HEK293 (cell line): ENCODE data around the gene PKP2.

Experiments used
- CTCF ChIA-PET: fragments of 350-600 bp; formaldehyde crosslinking; extraction: SDS; loops from one replicate; lab custom pipeline; 2021; ENCODE audit warnings: antibody characterized with exemption; lab: Yijun Ruan, JAX
- POLR2A ChIA-PET: fragments of 300-600 bp; formaldehyde crosslinking; extraction: SDS; loops from one replicate; lab custom pipeline; 2020; ENCODE audit warnings: antibody characterized with exemption, inconsistent platforms; lab: Yijun Ruan, JAX
- H3K27ac ChIP-seq: fragments of 200-500 bp; sonication (Bioruptor generic); 2 replicates; pipeline ENCODE4 v1.5.1; 2014; ENCODE audit warnings: low read depth, low read length, control low read depth, inconsistent platforms; ENCODE audit errors: extremely low read depth
- H3K36me3 ChIP-seq, 2 experiments: fragments of 200-500 bp in 1 of 2; sonication (Bioruptor generic) in 1 of 2; 1 replicate in 1 of 2; 2 replicates in 1 of 2; pipeline ENCODE4 v1.5.1; 2014 to 2017; ENCODE audit warnings: inconsistent platforms in 2 of 2, low read length in 2 of 2; ENCODE audit not compliant: control insufficient read depth in 2 of 2, insufficient read depth in 1 of 2
- H3K4me1 ChIP-seq: fragments of 200-500 bp; sonication (Bioruptor generic); 2 replicates; pipeline ENCODE4 v1.5.1; 2014; ENCODE audit warnings: mild to moderate bottlenecking, low read length, inconsistent platforms; ENCODE audit not compliant: control insufficient read depth, insufficient read depth
- H3K4me3 ChIP-seq: 2 replicates; pipeline ENCODE4 v1.5.1; 2011; ENCODE audit warnings: low read depth, mild to moderate bottlenecking, control low read depth, low read length, moderate library complexity
- H3K9me3 ChIP-seq: fragments of 200-500 bp; sonication (Bioruptor generic); 2 replicates; pipeline ENCODE4 v1.5.1; 2014; ENCODE audit warnings: low read depth, low read length, inconsistent platforms; ENCODE audit not compliant: control insufficient read depth, insufficient read depth
- KLF10 ChIP-seq: fragments of 450-650 bp; IDR thresholded peaks from 2 replicates; pipeline ENCODE4 v1.5.1; 2018; ENCODE audit warnings: missing biosample characterization, mild to moderate bottlenecking, missing genetic modification characterization
- KLF8 ChIP-seq: fragments of 450-650 bp; formaldehyde crosslinking; IDR thresholded peaks from 2 replicates; pipeline ENCODE4 v1.5.1; 2016; ENCODE audit warnings: missing biosample characterization, missing genetic modification characterization
- KLF9 ChIP-seq: fragments of 450-650 bp; formaldehyde crosslinking; IDR thresholded peaks from 2 replicates; pipeline ENCODE4 v1.5.1; 2016; ENCODE audit warnings: missing biosample characterization, missing genetic modification characterization, low read depth
- OVOL3 ChIP-seq: fragments of 450-650 bp; formaldehyde crosslinking; IDR thresholded peaks from 2 replicates; pipeline ENCODE4 v1.5.1; 2016; ENCODE audit warnings: missing biosample characterization, missing genetic modification characterization
- SCRT1 ChIP-seq: fragments of 450-650 bp; formaldehyde crosslinking; IDR thresholded peaks from 2 replicates; pipeline ENCODE4 v1.5.1; 2016; ENCODE audit warnings: missing biosample characterization, missing genetic modification characterization, borderline replicate concordance
- SP2 ChIP-seq: fragments of 450-650 bp; formaldehyde crosslinking; IDR thresholded peaks from 2 replicates; pipeline ENCODE4 v1.5.1; 2016; ENCODE audit warnings: missing biosample characterization, missing genetic modification characterization
- ZFHX2 ChIP-seq: fragments of 450-650 bp; formaldehyde crosslinking; conservative IDR thresholded peaks from 2 replicates; pipeline ENCODE4 v1.5.1; 2016; ENCODE audit warnings: missing biosample characterization, missing genetic modification characterization
- ZNF2 ChIP-seq: fragments of 450-650 bp; formaldehyde crosslinking; IDR thresholded peaks from 2 replicates; pipeline ENCODE4 v1.5.1; 2016; ENCODE audit warnings: missing biosample characterization, missing genetic modification characterization
- ZNF426 ChIP-seq: fragments of 450-650 bp; formaldehyde crosslinking; IDR thresholded peaks from 2 replicates; pipeline ENCODE4 v1.5.1; 2017; ENCODE audit warnings: missing biosample characterization, missing genetic modification characterization, mild to moderate bottlenecking, inconsistent platforms, moderate library complexity
- ZNF473 ChIP-seq: fragments of 450-650 bp; formaldehyde crosslinking; IDR thresholded peaks from 2 replicates; pipeline ENCODE4 v1.5.1; 2017; ENCODE audit warnings: missing biosample characterization, missing genetic modification characterization
- ZNF501 ChIP-seq: fragments of 450-650 bp; formaldehyde crosslinking; IDR thresholded peaks from 2 replicates; pipeline ENCODE4 v1.5.1; 2016; ENCODE audit warnings: missing biosample characterization, missing genetic modification characterization
- ZNF558 ChIP-seq: fragments of 450-650 bp; formaldehyde crosslinking; IDR thresholded peaks from 2 replicates; pipeline ENCODE4 v1.5.1; 2016; ENCODE audit warnings: missing biosample characterization, missing genetic modification characterization
- ZNF561 ChIP-seq: fragments of 450-650 bp; IDR thresholded peaks from 2 replicates; pipeline ENCODE4 v1.5.1; 2018; ENCODE audit warnings: missing biosample characterization, missing genetic modification characterization, borderline replicate concordance
- ZSCAN16 ChIP-seq: fragments of 450-650 bp; formaldehyde crosslinking; IDR thresholded peaks from 2 replicates; pipeline ENCODE4 v1.5.1; 2016; ENCODE audit warnings: missing biosample characterization, missing genetic modification characterization
- TF ChIP-seq, protein P1 (sequence below): fragments of 450-650 bp; formaldehyde crosslinking; IDR thresholded peaks from 2 replicates; pipeline ENCODE4 v1.5.1; 2016; ENCODE audit warnings: missing biosample characterization, missing genetic modification characterization
- TF ChIP-seq, protein P2 (sequence below): fragments of 450-650 bp; formaldehyde crosslinking; IDR thresholded peaks from 2 replicates; pipeline ENCODE4 v1.5.1; 2017; ENCODE audit warnings: missing biosample characterization, missing genetic modification characterization
- TF ChIP-seq, protein P3 (sequence below): fragments of 450-650 bp; formaldehyde crosslinking; IDR thresholded peaks from 2 replicates; pipeline ENCODE4 v1.5.1; 2016; ENCODE audit warnings: missing biosample characterization, missing genetic modification characterization, borderline replicate concordance
- TF ChIP-seq, protein P4 (sequence below): fragments of 450-650 bp; formaldehyde crosslinking; IDR thresholded peaks from 2 replicates; pipeline ENCODE4 v1.5.1; 2017; ENCODE audit warnings: missing biosample characterization, missing genetic modification characterization
- TF ChIP-seq, protein P5 (sequence below): fragments of 450-650 bp; IDR thresholded peaks from 2 replicates; pipeline ENCODE4 v1.5.1; 2018; ENCODE audit warnings: missing biosample characterization, mild to moderate bottlenecking, missing genetic modification characterization
- TF ChIP-seq, protein P6 (sequence below): fragments of 450-650 bp; formaldehyde crosslinking; IDR thresholded peaks from 2 replicates; pipeline ENCODE4 v1.5.1; 2016; ENCODE audit warnings: missing biosample characterization, missing genetic modification characterization
- TF ChIP-seq, protein P7 (sequence below): fragments of 450-650 bp; formaldehyde crosslinking; optimal IDR thresholded peaks from 2 replicates; pipeline ENCODE3; 2016; ENCODE audit warnings: missing biosample characterization, mild to moderate bottlenecking, missing genetic modification characterization

The PKP2 gene

DNA sequence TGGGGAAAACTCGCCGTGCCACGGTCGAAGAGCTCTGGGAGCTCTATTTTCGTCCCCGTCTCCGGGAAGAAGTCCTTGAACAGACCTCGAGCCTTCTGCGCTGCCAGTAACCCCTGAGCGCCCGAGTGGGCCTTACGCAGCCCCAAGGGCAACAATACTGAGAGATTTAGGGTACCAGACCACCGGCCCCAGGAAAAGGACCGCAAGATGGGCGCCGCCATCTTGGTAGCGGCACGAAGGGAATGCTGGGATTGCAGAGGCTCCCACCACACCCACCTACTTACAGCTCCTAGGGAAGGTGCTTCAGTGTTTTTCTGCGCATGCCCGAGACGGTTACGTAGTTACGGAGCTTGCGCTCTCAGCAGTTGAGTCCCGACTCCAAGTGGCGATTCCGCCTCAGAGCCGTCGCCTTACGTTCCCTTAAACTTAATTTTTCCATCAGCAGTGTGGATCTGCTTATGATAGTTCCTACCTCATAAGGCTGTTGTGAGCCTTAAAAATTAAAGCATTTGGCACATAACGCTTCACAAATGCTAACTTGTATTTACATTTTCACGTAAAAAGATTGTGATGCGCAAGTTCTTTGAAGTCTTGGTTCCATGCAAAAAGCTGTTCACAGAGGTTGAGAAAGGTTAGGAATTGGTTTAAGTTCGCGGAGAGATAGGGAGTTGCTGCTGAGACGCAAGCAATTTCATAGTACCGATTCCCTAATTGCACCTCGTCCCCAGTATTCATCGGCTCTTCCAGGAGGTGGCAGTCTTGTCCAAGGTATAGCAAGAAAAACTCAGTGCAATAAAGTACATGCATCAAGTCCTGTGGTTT, 140.7 kb downstream of the PKP2 start, which contains the start of gene YARS2:
TSS of gene YARS2 (minus strand) at position 244 of the 822 bp plus-strand sequence. CDS start at position 221, 23 bp downstream.
- CTCF ChIA-PET: interaction anchor here (0.5 to 4.2 kb wide), 74 partner anchors 8 to 1718 kb away, joined by 3 to 66 read pairs (median 4); partner anchors contain the start of gene ALG10
- H3K4me3 ChIP-seq: peak within 1 kb of the TSS; percentile 95
- H3K27ac ChIP-seq: peak within 1 kb of the TSS; percentile 50
- H3K4me1 ChIP-seq: peaks cover 2% of the 10 kb centered on the region; the same call in 1 of the 2 replicates
- POLR2A ChIA-PET: interaction anchor here (0.7 to 2.6 kb wide), 17 partner anchors 12 to 1280 kb away, joined by 3 to 19 read pairs (median 4); partner anchors contain the start of genes ALG10, DNM1L and PKP2
- peaks cover 17 to 34% of the 10 kb centered on the region in 2 experiments for H3K36me3 ChIP-seq
- H3K9me3 ChIP-seq: no peaks in the 10 kb centered on the region
- TF ChIP-seq, protein P1, sequence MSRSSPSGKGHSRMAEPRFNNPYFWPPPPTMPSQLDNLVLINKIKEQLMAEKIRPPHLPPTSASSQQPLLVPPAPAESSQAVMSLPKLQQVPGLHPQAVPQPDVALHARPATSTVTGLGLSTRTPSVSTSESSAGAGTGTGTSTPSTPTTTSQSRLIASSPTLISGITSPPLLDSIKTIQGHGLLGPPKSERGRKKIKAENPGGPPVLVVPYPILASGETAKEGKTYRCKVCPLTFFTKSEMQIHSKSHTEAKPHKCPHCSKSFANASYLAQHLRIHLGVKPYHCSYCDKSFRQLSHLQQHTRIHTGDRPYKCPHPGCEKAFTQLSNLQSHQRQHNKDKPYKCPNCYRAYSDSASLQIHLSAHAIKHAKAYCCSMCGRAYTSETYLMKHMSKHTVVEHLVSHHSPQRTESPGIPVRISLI (tag by site-specific recombination): no peak
- TF ChIP-seq, protein P2, sequence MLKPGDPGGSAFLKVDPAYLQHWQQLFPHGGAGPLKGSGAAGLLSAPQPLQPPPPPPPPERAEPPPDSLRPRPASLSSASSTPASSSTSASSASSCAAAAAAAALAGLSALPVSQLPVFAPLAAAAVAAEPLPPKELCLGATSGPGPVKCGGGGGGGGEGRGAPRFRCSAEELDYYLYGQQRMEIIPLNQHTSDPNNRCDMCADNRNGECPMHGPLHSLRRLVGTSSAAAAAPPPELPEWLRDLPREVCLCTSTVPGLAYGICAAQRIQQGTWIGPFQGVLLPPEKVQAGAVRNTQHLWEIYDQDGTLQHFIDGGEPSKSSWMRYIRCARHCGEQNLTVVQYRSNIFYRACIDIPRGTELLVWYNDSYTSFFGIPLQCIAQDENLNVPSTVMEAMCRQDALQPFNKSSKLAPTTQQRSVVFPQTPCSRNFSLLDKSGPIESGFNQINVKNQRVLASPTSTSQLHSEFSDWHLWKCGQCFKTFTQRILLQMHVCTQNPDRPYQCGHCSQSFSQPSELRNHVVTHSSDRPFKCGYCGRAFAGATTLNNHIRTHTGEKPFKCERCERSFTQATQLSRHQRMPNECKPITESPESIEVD (tag by site-specific recombination): peak; percentile 66
- 0 out of 2 replicates have a peak, but pooled peaks have one; percentile 54 for TF ChIP-seq OVOL3 (tag by site-specific recombination)
- TF ChIP-seq, protein P3, sequence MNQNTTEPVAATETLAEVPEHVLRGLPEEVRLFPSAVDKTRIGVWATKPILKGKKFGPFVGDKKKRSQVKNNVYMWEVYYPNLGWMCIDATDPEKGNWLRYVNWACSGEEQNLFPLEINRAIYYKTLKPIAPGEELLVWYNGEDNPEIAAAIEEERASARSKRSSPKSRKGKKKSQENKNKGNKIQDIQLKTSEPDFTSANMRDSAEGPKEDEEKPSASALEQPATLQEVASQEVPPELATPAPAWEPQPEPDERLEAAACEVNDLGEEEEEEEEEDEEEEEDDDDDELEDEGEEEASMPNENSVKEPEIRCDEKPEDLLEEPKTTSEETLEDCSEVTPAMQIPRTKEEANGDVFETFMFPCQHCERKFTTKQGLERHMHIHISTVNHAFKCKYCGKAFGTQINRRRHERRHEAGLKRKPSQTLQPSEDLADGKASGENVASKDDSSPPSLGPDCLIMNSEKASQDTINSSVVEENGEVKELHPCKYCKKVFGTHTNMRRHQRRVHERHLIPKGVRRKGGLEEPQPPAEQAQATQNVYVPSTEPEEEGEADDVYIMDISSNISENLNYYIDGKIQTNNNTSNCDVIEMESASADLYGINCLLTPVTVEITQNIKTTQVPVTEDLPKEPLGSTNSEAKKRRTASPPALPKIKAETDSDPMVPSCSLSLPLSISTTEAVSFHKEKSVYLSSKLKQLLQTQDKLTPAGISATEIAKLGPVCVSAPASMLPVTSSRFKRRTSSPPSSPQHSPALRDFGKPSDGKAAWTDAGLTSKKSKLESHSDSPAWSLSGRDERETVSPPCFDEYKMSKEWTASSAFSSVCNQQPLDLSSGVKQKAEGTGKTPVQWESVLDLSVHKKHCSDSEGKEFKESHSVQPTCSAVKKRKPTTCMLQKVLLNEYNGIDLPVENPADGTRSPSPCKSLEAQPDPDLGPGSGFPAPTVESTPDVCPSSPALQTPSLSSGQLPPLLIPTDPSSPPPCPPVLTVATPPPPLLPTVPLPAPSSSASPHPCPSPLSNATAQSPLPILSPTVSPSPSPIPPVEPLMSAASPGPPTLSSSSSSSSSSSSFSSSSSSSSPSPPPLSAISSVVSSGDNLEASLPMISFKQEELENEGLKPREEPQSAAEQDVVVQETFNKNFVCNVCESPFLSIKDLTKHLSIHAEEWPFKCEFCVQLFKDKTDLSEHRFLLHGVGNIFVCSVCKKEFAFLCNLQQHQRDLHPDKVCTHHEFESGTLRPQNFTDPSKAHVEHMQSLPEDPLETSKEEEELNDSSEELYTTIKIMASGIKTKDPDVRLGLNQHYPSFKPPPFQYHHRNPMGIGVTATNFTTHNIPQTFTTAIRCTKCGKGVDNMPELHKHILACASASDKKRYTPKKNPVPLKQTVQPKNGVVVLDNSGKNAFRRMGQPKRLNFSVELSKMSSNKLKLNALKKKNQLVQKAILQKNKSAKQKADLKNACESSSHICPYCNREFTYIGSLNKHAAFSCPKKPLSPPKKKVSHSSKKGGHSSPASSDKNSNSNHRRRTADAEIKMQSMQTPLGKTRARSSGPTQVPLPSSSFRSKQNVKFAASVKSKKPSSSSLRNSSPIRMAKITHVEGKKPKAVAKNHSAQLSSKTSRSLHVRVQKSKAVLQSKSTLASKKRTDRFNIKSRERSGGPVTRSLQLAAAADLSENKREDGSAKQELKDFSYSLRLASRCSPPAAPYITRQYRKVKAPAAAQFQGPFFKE: no peak
- TF ChIP-seq, protein P4, sequence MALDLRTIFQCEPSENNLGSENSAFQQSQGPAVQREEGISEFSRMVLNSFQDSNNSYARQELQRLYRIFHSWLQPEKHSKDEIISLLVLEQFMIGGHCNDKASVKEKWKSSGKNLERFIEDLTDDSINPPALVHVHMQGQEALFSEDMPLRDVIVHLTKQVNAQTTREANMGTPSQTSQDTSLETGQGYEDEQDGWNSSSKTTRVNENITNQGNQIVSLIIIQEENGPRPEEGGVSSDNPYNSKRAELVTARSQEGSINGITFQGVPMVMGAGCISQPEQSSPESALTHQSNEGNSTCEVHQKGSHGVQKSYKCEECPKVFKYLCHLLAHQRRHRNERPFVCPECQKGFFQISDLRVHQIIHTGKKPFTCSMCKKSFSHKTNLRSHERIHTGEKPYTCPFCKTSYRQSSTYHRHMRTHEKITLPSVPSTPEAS (tag by site-specific recombination): 0 out of 2 replicates have a peak, but pooled peaks have one; percentile 2
- TF ChIP-seq ZNF561 (tag by site-specific recombination): 0 out of 2 replicates have a peak, but pooled peaks have one; percentile 21
- no peak for TF ChIP-seq ZNF473 (tag by site-specific recombination)
- TF ChIP-seq, protein P5, sequence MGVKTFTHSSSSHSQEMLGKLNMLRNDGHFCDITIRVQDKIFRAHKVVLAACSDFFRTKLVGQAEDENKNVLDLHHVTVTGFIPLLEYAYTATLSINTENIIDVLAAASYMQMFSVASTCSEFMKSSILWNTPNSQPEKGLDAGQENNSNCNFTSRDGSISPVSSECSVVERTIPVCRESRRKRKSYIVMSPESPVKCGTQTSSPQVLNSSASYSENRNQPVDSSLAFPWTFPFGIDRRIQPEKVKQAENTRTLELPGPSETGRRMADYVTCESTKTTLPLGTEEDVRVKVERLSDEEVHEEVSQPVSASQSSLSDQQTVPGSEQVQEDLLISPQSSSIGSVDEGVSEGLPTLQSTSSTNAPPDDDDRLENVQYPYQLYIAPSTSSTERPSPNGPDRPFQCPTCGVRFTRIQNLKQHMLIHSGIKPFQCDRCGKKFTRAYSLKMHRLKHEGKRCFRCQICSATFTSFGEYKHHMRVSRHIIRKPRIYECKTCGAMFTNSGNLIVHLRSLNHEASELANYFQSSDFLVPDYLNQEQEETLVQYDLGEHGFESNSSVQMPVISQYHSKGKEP (tag by site-specific recombination): peak; percentile 96
- peak; percentile 50 for TF ChIP-seq ZFHX2 (tag by site-specific recombination)
- TF ChIP-seq SCRT1: peak; percentile 86; the same call in 1 of the 2 replicates
- peak; percentile 32 for TF ChIP-seq SP2 (tag by site-specific recombination)
- peak; percentile 15; the same call in 1 of the 2 replicates for TF ChIP-seq ZNF558 (tag by site-specific recombination)
- TF ChIP-seq KLF9: peak; percentile 95
- peak; percentile 17; the same call in 1 of the 2 replicates for TF ChIP-seq KLF8 (tag by site-specific recombination)
- peak; percentile 23 for TF ChIP-seq ZNF501 (tag by site-specific recombination)
- TF ChIP-seq ZNF2 (tag by site-specific recombination): no peak; the same call in 1 of the 2 replicates
- TF ChIP-seq, protein P6, sequence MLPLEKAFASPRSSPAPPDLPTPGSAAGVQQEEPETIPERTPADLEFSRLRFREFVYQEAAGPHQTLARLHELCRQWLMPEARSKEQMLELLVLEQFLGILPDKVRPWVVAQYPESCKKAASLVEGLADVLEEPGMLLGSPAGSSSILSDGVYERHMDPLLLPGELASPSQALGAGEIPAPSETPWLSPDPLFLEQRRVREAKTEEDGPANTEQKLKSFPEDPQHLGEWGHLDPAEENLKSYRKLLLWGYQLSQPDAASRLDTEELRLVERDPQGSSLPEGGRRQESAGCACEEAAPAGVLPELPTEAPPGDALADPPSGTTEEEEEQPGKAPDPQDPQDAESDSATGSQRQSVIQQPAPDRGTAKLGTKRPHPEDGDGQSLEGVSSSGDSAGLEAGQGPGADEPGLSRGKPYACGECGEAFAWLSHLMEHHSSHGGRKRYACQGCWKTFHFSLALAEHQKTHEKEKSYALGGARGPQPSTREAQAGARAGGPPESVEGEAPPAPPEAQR (tag by site-specific recombination): no peak
- TF ChIP-seq KLF10: peak; percentile 75
- TF ChIP-seq ZSCAN16 (tag by site-specific recombination): peak; percentile 74
- TF ChIP-seq, protein P7, sequence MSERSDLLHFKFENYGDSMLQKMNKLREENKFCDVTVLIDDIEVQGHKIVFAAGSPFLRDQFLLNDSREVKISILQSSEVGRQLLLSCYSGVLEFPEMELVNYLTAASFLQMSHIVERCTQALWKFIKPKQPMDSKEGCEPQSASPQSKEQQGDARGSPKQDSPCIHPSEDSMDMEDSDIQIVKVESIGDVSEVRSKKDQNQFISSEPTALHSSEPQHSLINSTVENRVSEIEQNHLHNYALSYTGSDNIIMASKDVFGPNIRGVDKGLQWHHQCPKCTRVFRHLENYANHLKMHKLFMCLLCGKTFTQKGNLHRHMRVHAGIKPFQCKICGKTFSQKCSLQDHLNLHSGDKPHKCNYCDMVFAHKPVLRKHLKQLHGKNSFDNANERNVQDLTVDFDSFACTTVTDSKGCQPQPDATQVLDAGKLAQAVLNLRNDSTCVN (tag by site-specific recombination): peak; percentile 68
- no peak for TF ChIP-seq ZNF426
